GM19395 (cell line): ENCODE results near the gene AHNAK2.

Experiments
- ATAC-seq: cut with Tn5 transposase; IDR thresholded peaks from one replicate; pipeline ENCODE4 v1.9.1; 2021; ENCODE audit warnings: mild to moderate bottlenecking, moderate library complexity; ENCODE audit not compliant: unreplicated experiment

Gene AHNAK2

DNA sequence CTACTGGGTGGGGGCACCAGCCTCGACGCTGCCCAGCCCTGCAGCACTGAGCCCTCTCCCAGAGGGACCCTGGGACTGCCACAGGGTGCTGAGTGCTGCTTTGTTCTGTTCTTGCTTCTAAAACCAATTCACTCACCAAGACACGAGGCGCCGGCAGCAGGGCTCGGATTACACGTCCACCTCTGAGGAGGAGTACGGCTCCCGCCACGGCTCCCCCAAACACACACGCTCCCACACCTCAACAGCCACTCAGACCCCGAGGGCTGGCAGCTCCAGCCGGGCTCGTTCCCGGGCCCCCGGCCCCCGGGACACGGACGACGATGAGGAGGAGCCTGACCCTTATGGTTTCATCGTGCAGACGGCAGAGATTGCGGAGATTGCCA lies 88.8 kb downstream of the AHNAK2 start:
- no peak for ATAC-seq

DNA sequence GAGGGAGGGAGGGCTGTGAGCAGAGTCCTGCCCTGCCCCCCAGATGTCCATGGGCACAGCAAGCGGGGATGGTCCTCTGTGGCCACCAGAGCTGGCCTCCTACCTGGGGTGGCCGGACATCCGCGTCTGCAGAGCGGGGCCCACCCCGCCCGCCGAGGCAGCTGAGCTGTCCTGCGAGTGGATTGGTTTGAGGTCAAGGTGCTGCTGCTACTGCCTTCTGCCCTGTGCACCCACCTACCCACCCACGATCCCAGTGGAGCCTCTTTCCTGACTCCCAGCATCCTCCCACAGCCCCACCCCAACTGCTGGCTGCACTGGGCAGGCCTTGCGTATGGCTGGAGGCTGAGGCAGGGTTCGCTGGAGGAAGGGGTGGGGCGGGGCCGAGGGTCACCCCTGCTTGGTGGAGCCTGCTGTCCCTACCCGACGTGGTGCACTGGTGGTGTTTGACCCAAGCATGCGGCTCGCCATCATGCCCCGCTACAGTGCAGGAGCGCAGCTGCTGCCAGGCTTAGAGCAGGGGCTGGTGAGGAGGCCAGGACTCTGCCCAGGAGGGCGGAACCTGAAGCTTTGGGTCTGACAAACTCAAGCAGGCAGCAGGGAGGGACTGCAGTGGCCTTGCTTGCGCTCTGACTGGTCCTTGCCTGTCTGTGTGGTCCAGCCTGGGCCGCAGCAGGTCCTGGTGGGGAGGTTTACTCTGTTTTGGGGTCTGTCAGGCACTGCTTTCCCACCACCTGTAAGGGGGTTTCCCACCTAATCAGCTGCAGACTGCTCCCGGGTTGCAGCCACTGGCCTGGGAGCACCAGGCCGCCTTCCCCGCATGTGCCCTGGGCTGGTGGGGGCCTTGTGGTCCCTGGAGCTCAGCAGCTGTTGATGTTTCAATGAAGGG lies 89.4 kb downstream of the AHNAK2 start:
- ATAC-seq: no peak

- no peak for ATAC-seq
Observed at GRCh38 chr14:104887623-104888488, 90.3 kb downstream of the AHNAK2 start.
